Limb (tissue), 2 donors: ENCODE measurements around the gene LGALS7B.
A peak's percentile ranks its signal among the peaks of the same experiment; 100 is the strongest.
"Not testable (repeated sequence)": the region's sequence is repeated elsewhere in the genome, so short reads cannot be mapped to it uniquely, and the experiment has no call there.

ENCODE experiments used
- DNase-seq, 2 donors: peaks; one replicate each; pipeline ENCODE4 v3.0.0-alpha.2; 2016; ENCODE audit errors: extremely low spot score in 2 of 2

The LGALS7B gene

GRCh38 chr19:38788478-38789243 lies at the start of gene LGALS7B:
TSS of gene LGALS7B (plus strand) at chr19:38789200. CDS start at chr19:38789227, 27 bp downstream.
- DNase-seq: no peak

DNA sequence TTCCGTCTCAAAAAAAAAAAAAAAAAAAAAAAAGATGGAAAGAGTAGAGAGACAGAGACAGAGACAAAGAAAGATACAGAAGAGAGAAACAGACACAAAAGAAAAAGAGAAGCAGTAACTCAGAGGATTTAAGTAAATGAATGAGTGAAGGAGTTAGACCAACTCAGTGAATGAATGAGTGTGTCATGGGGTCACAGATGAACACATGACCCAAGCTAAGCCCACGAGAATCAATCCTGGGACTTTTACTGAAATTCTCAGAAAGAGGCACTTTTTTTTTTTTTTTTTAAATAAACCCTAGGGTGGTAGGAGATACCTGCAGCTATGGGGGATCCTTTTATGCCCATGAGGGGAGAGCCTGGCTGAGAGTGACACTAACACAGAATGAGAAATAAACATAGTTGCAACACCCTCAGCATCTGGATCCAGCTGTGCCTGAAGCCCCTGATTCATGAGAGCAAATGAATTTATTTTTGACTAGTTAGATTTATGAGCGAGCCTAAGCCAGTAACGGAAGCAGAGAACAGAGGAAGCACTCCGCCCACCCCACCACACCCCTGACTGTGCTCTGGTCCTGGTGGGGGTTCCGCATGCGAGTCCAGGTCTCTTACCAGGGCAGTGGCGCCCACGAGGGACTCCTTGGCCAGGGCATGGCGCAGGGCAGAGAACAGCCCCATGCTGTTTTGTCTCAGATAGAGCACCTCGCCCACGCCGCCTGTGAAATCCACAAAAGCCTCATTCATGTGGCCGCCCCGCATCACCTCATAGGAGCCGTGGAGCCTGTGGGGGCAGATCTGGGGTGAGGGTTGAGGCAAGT lies 49.4 kb upstream of the LGALS7B start:
- DNase-seq: no peak

DNA sequence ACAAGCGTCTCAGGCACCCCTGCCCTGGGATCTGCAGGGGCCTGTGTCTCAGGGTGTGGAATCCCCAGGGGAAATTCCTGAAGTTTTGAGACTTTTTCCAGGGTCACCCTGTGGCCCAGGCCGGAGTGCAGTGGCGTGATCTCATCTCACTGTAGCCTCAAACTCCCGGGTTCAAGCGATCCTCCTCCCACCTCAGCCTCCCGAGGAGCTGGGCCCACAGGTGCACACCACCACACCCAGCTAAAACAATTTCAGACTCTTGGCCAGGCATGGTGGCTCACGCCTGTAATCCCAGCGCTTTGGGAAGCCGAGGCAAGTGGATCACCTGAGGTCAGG lies 48.8 kb upstream of the LGALS7B start:
- DNase-seq: no peak

- no peak for DNase-seq
Observed at GRCh38 chr19:38740932-38741331, 48.1 kb upstream of the LGALS7B start.

DNA sequence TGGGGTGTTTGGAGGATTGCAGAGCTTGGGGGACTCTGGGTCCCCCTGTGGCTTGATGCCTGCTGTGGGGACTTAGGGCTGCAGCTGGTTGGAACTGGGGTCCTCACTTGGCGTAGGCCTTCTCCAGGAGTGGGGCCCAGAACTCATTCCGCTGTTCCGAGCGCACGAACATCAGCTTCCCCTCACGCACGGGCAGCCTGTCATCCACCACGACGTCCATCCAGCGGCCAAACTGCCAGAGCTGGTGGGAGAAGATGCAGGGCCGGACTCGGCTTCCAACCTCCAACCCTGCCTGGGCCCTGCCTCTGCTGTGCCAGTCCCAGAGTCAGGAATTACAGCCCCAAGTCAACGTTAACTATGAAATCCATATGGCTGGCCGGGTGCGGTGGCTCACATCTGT lies 47.3 kb upstream of the LGALS7B start:
- no peak for DNase-seq

DNA sequence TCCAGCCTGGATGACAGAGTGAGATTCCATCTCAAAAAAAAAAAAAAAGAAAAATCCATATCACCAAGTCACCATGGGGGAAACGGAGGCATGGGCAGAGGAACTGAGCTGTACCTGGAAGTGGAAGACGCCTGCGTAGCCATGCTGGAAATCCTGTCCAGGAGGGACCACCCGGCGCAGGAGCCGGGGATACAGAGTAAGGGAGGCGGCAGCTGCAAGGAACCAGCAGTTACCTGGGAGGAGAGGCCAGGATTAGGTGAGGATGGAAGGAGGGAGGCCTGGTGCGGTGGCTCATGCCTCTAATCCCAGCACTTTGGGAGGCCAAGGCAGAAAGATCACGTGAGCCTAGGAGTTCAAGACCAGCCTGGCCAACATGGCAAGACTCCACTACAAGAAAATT lies 46.7 kb upstream of the LGALS7B start:
- no peak for DNase-seq

- no peak for DNase-seq
Observed at GRCh38 chr19:38742906-38743305, 46.1 kb upstream of the LGALS7B start.

DNA sequence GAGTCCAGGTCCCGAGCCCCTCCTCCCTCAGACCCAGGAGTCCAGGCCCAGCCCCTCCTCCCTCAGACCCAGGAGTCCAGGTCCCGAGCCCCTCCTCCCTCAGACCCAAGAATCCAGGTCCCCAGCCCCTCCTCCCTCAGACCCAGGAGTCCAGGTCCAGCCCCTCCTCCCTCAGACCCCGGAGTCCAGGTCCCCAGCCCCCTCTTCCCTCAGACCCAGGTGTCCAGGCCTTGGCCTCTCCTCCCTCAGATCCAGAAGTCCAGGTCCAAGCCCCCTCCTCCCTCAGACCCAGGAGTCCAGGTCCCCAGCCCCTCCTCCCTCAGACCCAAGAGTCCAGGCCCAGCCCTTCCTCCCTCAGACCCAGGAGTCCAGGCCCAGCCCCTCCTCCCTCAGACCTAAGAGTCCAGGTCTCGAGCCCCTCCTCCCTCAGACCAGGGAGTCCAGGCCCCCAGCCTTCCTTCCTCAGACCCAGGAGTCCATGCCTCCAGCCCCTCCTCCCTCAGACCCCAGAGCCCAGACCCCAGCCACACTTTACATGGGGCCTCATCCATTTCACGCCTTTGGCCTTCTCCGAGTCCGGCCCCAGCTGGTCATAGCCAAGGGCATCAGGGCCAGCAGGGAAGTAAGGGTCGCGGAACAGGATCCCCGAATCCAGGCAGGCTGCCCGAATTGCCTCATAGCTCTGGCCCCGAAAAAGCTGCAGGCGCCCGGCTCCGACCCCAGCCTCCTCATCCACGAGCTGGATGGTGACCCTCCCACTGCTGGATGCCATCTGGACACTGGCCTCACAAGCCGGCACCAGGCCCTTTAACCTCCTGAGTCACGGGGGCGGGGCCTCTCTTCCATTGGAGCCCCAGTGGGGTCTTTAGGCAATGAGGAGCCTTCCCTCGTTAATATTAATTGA lies 45.4 kb upstream of the LGALS7B start:
- DNase-seq: no peak

GRCh38 chr19:38744298-38744681 lies 44.7 kb upstream of the LGALS7B start, which contains the start of gene CAPN12:
TSS of gene CAPN12 (minus strand) at chr19:38744474. CDS start at chr19:38744165, 309 bp downstream.
- no peak for DNase-seq

- no peak for DNase-seq
Observed at GRCh38 chr19:38744874-38745273, 44.1 kb upstream of the LGALS7B start.

GRCh38 chr19:38745316-38745715 lies 43.7 kb upstream of the LGALS7B start:
- DNase-seq: no peak

DNA sequence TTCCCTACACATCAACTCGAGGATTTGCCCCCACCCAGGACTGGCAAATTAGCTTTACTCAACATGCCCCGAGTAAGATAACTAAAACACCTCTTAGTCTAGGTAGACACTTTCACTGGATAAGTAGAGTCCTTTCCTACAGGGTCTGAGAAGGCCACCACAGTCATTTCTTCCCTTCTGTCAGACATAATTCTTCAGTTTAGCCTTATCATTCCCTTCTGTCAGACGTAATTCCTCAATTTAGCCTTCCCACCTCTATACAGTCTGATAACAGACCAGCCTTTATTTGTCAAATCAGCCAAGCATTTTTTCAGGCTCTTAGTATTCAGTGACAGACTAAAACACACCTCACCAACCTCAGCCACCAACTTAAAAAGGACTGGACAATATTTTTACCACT lies 35.2 kb upstream of the LGALS7B start:
- DNase-seq: not testable (repeated sequence)

GRCh38 chr19:38754196-38754595 lies 34.8 kb upstream of the LGALS7B start:
- not testable (repeated sequence) for DNase-seq

DNA sequence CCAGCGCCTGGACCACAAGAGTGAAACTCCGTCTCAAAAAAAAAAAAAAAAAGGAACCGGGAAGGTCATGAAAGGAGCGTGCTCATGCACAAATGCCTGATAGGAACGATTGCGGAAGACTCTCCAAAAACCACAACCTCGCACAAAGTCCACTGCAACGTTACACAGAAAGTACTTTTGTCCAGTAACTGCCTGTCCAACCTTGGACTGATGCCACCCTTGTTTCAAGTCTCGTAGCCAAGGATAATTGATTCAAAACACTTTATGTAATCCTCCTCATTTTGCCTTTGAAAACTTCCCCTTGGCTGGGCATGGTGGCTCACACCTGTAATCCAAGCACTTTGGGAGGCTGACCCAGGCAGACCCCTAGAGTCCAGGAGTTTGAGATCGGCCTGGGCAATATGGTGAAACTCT lies 29.4 kb upstream of the LGALS7B start:
- no peak for DNase-seq

DNA sequence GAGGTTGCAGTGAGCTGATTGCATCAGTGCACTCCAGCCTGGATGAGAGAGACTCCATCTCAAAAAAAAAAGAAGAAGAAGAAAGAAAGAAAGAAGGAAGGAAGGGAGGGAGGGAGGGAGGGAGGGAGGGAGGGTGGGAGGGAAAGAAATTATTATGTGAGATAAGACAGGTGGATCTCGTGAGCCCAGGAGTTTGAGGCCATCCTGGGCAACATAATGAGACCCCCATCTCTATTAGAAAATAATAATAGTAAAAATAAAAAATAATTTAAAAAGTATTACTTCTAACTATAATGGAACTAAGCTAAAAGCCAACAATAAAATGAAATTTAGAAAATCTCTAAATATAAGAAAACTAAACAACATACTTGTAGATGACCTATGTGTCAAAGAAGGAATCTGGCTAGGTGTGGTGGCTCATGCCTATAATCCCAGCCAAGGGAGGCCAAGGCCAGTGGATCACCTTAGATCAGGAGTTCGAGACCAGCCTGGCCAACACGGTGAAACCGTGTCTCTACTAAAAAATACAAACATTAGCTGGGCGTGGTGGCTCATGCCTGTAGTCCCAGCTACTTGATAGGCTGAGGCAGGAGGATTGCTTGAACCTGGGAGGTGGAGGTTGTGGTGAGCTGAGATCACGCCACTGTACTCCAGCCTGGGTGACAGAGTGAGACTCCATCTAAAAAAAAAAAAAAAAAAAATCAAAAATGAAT lies 28.0 kb upstream of the LGALS7B start:
- DNase-seq: not testable (repeated sequence)

GRCh38 chr19:38761884-38762389 lies 27.1 kb upstream of the LGALS7B start:
- DNase-seq: not testable (repeated sequence)

GRCh38 chr19:38763795-38764220 lies 25.2 kb upstream of the LGALS7B start:
- no peak for DNase-seq

GRCh38 chr19:38765214-38765613 lies 23.8 kb upstream of the LGALS7B start:
- no peak for DNase-seq

DNA sequence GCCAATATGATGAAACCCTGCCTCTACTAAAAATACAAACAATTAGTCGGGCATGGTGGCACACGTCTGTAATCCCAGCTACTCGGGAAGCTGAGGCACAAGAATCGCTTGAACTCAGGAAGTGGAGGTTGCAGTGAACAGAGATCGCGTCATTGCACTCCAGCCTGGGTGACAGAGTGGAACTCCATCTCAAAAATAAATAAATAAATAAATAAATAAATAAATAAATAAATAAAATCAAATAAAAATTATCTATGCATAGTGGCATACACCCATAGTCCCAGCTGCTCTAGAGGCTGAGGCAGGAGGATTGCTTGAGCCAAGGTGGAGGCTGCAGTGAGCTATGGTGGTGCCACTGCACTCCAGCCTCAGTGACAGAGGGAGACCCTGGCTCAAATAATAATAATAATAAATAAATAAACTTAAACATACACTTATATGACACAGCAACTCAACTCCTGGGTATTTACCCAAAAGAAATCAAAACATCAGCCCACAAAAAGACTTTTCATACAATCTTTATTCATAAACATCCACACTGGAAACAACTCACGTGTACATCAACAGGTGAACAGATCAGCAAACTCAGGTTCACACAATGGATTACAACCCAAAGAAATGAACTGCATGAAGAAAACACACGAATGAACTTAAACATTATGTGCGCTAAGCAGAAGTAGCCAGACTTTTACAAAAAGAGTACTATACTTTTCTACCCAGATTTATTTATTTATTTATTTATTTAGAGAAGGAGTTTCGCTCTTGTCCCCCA lies 22.5 kb upstream of the LGALS7B start:
- DNase-seq: no peak

DNA sequence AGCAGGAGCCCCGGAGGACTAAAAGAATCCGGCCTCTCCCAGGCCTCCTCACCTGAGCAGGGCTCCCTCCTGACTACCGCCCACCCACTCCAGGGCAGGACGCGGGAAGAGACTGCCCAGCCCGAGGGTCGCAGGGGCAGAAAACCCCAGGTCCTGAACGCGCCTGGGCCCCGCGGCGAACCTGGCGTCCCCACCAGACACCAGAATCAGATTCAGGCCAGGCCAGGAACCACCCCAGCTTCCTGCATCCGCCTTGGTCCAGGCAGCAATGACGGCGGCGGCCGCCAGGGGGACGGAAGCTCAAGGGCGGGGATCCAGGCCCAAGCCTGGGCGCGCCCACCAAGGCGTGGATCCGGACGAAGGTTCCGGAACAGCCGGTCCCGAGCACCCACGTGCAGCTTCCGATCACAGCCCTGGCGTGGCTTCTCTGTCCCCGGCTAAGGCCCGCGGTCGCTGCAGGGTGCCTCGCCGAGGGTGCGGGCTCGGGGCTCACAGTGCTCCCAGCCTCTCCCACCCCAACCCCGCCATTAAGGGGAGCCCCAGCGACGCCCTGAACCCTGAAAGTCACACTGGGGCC lies 19.3 kb upstream of the LGALS7B start:
- peak; percentile 77 to 89 for DNase-seq
